Kidney (tissue), 14 donors: ENCODE data around the gene C6orf163. TPM values are rescaled to one million over a fixed set of nuclear protein-coding genes. Genes with fewer than 3 reads are reported as not detected.

Experiments used
- DNase-seq, 5 donors: peaks; one replicate each; pipeline ENCODE4 v3.0.0-alpha.2; 2013 to 2020
- FAIRE-seq: peaks from 2 replicates; lab custom pipeline; 2012; peaks lifted over from hg19 to GRCh38; lab: Jason Lieb, UNC
- H3K27ac ChIP-seq, 2 donors: one replicate each; pipeline ENCODE4 v1.7.0; 2013; ENCODE audit warnings: low read depth in 2 of 2, low read length in 2 of 2, inconsistent platforms in 1 of 2
- H3K27me3 ChIP-seq: one replicate; pipeline ENCODE4 v1.7.1; 2013; ENCODE audit warnings: low read length, inconsistent platforms; ENCODE audit not compliant: control insufficient read depth, insufficient read depth
- H3K36me3 ChIP-seq, 3 donors: one replicate each; pipeline versions ENCODE4 v1.7.0 to v1.7.1; 2013; ENCODE audit warnings: low read length in 3 of 3, control low read depth in 1 of 3, inconsistent platforms in 1 of 3; ENCODE audit not compliant: insufficient read depth in 3 of 3, control insufficient read depth in 2 of 3
- H3K4me1 ChIP-seq, 3 donors: one replicate each; pipeline versions ENCODE4 v1.7.0 to v1.7.1; 2013; ENCODE audit warnings: low read length in 3 of 3, inconsistent platforms in 1 of 3, low read depth in 1 of 3; ENCODE audit not compliant: control insufficient read depth in 2 of 3, insufficient read depth in 2 of 3
- H3K4me3 ChIP-seq, 3 donors: one replicate each; pipeline versions ENCODE4 v1.7.0 to v1.8.1; 2013; ENCODE audit warnings: low read length in 3 of 3, control low read depth in 1 of 3, inconsistent platforms in 1 of 3
- H3K9ac ChIP-seq, 3 donors: one replicate each; pipeline versions ENCODE4 v1.7.0 to v1.7.1; 2013; ENCODE audit warnings: low read length in 3 of 3, control low read depth in 1 of 3, inconsistent platforms in 1 of 3
- H3K9me3 ChIP-seq, 3 donors: one replicate each; pipeline versions ENCODE4 v1.7.0 to v1.7.1; 2013; ENCODE audit warnings: low read length in 3 of 3, control low read depth in 1 of 3, inconsistent platforms in 1 of 3; ENCODE audit not compliant: control insufficient read depth in 2 of 3, insufficient read depth in 1 of 3
- intact Hi-C: fragments of 100-400 bp; cut with DNase I; formaldehyde crosslinking; loops from one replicate; pipeline ENCODE4 v1.11.1; 2022
- polyA plus RNA-seq: library from polyadenylated mRNA; stranded (reverse); fragments of 350-450 nt; fragmentation: Illumina TruSeq; extraction: RNeasy Lipid Tissue Mini Kit (QIAGEN cat#74804); gene quantifications from one replicate; pipeline ENCODE4 v1.2.3, GENCODE V29; 2014; ENCODE audit warnings: low read depth, low replicate concordance; ENCODE audit not compliant: insufficient read depth
- total RNA-seq: library from RNA; stranded (reverse); fragmentation: NEBNext Ultra II Directional; extraction: Animal tissue kit (Norgen Biotek cat#: 25700); gene quantifications from one replicate; pipeline ENCODE4 v1.2.1, GENCODE V29; 2021
- TF ChIP-seq, protein P1 (sequence below): IDR thresholded peaks from 3 replicates; pipeline ENCODE4 v1.5.1; 2012; ENCODE audit warnings: mild to moderate bottlenecking, moderate library complexity, borderline replicate concordance; ENCODE audit not compliant: insufficient read depth; ENCODE audit errors: extremely low read depth
- donor health status: control.
- donor health status: control.
- donor health status: control.
- donor health status: control.
- donor health status: control.
- donor health status: DM: yes; HTN: yes; CAD: no.
- donor health status: Normal renal cell carcinoma (clear cell type).

The C6orf163 gene
- total and polyA plus RNA-seq, 2 donors from 2014 or later = 1.3 to 4.2 TPM

DNA sequence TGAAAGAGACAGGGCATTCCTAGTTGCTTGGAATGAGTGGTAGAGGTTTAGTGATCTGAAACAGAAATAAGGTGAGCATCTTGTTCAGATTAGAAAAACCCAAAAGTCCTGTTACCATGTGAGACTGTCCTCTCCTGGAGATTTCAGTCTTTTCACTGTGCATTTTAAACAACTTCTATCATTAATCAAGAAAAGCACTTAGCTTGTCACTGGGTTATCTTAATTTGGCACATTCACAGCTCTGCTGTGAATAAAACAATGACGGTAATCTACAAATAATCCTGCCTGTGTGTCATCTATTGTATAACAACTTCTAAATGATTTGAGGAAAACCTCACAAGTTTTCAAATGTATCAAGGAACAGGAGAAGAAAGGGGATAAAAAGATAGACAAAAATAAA lies 31.8 kb upstream of the C6orf163 start:
- intact Hi-C loops = no loop called here
- TF ChIP-seq, protein P1, sequence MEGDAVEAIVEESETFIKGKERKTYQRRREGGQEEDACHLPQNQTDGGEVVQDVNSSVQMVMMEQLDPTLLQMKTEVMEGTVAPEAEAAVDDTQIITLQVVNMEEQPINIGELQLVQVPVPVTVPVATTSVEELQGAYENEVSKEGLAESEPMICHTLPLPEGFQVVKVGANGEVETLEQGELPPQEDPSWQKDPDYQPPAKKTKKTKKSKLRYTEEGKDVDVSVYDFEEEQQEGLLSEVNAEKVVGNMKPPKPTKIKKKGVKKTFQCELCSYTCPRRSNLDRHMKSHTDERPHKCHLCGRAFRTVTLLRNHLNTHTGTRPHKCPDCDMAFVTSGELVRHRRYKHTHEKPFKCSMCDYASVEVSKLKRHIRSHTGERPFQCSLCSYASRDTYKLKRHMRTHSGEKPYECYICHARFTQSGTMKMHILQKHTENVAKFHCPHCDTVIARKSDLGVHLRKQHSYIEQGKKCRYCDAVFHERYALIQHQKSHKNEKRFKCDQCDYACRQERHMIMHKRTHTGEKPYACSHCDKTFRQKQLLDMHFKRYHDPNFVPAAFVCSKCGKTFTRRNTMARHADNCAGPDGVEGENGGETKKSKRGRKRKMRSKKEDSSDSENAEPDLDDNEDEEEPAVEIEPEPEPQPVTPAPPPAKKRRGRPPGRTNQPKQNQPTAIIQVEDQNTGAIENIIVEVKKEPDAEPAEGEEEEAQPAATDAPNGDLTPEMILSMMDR = no peak
- Histone ChIP-seq H3K36me3 (no peaks in the 10 kb centered on the region), H3K9ac (no peak overlapping the region), H3K27ac (no peak overlapping the region), H3K4me3 (no peak overlapping the region), H3K27me3 (no peaks in the 10 kb centered on the region), H3K9me3 (no peaks in the 10 kb centered on the region), H3K4me1 (no peaks in the 10 kb centered on the region)
- no peak for DNase-seq
- FAIRE-seq = no peak

GRCh38 chr6:87315071-87315470 lies 29.5 kb upstream of the C6orf163 start:
- intact Hi-C loops = no loop called here
- FAIRE-seq (no peak), DNase-seq (no peak)
- Histone ChIP-seq H3K4me3 (no peak overlapping the region), H3K4me1 (no peaks in the 10 kb centered on the region), H3K9me3 (no peaks in the 10 kb centered on the region), H3K9ac (no peak overlapping the region), H3K27ac (no peak overlapping the region), H3K27me3 (no peaks in the 10 kb centered on the region), H3K36me3 (no peaks in the 10 kb centered on the region)
- TF ChIP-seq, protein P1 = no peak

GRCh38 chr6:87319271-87319987 lies 25.2 kb upstream of the C6orf163 start:
- Histone ChIP-seq H3K27ac (no peak overlapping the region), H3K4me1 (no peaks in the 10 kb centered on the region), H3K9ac (no peak overlapping the region), H3K36me3 (no peaks in the 10 kb centered on the region), H3K27me3 (no peaks in the 10 kb centered on the region), H3K4me3 (no peak overlapping the region), H3K9me3 (no peaks in the 10 kb centered on the region)
- TF ChIP-seq, protein P1 = no peak
- DNase-seq = no peak
- intact Hi-C loops = no loop called here
- no peak for FAIRE-seq
